SU-DHL-6 (cell line): ENCODE results near the gene BMERB1.
"Not testable (repeated sequence)": the region's sequence is repeated elsewhere in the genome, so short reads cannot be mapped to it uniquely, and the experiment has no call there.

Source experiments
- CTCF ChIP-seq: fragments of 200-600 bp; sonication (generic); IDR thresholded peaks from one replicate; pipeline ENCODE4 v1.5.1; 2017; ENCODE audit warnings: antibody characterized with exemption, mild to moderate bottlenecking, low read length, moderate library complexity; ENCODE audit not compliant: insufficient read depth, poor library complexity, severe bottlenecking
- EZH2phosphoT487 ChIP-seq: fragments of 200-600 bp; sonication (generic), shearing (Covaris generic); conservative IDR thresholded peaks from 2 replicates; pipeline ENCODE4 v1.6.1; 2018; ENCODE audit warnings: mild to moderate bottlenecking, antibody characterized with exemption, low read length, moderate library complexity, mixed read lengths

GRCh38 chr16:15454933-15455332 is 20.5 kb downstream of the BMERB1 start:
- not testable (repeated sequence) for TF ChIP-seq CTCF, EZH2phosphoT487
